Measurements from ENCODE around the gene STEAP1B.
A peak's percentile ranks its signal among the peaks of the same experiment; 100 is the strongest.
"Not testable (repeated sequence)": the region's sequence is repeated elsewhere in the genome, so short reads cannot be mapped to it uniquely, and the experiment has no call there.

STEAP1B gene

DNA sequence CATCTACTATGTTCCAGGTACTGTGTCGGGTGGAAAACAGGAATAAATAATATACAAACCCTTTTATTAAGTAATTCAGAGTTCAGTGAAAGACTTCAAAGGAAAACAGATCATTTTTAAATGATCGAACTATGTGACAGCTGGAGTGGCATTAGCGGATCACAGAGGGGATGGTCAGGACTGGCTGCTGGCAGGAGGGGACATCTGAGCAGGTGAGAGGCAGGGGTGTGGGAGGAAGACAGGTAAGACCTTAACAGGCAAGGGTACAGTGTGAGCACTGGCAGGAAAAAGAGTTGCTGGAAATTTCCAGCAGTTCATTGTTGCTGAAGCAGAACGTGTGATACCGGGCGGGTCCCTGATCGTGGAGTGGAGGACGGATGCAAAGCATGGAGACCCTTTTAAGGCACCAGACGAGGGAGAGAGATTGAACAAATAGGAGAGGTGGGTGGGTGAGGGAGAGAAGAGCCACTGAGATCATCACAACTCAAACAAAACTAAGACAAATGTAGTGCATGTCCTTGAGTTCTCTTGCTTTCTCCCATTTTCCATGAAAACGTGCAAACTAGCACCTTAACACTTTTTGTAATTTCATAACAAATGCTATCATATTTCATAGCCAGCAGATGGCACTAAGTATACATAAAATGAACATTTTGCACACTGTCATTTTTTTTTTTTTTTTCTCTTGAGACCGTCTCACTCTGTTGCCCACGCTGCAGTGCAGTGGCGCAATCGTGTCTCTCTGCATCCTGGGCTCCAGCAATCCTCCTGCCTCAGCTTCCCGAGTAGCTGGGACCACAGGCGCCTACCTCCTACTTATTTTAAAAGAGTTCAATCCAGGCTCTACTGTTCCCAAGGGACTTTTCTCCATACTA lies 23.7 kb upstream of the STEAP1B start:
- not testable (repeated sequence) for H3K9ac ChIP-seq, H3K4me3 ChIP-seq, H3K36me3 ChIP-seq, H3K4me1 ChIP-seq, H3K27ac ChIP-seq, H4K20me1 ChIP-seq, H3K27me3 ChIP-seq
- H3K4me2 ChIP-seq: peak overlapping the region; percentile 54
- peak; percentile 63 for TF ChIP-seq Cebpa-rat (IDR thresholded peaks at IDR 0.05)
- H3K9me3 ChIP-seq: peaks cover 29% of the 10 kb centered on the region

DNA sequence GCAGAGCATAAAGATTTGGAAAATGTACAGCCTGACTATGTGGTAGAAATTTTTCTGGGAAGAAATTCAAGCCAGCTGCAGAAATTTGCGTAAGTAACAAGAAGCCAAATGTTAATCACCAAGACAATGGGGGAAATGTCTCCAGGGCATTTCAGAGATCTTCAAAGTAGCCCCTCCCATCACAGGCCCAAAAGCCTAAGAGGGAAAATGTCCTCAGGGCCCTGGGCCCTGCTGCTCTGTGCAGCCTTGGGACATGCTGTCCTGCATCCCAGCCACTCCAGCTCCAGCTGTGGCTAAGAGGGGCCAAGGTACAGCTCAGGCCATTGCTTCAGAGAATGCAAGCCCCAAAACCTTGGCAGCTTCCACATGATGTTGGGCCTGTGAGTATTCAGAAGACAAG lies 19.6 kb upstream of the STEAP1B start:
- H3K4me2 ChIP-seq, H3K27ac ChIP-seq, H3K4me3 ChIP-seq, H3K36me3 ChIP-seq, H3K9ac ChIP-seq, H3K27me3 ChIP-seq, H4K20me1 ChIP-seq: not testable (repeated sequence)
- Histone ChIP-seq H3K4me1 (peaks cover 17% of the 10 kb centered on the region), H3K9me3 (peaks cover 15% of the 10 kb centered on the region)

DNA sequence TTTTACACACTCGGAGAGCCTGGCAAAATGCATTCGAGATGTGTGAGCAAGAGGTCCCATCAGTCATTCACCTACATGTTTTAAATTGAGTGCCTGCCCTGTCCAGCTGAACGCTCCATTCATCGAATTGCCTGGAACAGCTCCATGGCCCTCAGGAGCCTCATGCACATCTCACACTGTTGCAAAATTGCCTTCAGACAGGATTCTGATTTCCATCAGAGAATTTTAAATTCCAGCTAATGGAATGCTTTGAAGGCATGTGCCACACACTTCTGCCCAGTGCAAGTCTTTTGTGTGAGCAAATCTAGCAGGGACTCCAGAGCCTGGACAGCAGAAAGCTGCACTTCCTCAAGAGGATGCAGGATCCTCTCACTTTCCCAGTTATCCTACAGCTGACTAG lies 17.0 kb upstream of the STEAP1B start:
- not testable (repeated sequence) for H3K9ac ChIP-seq, H4K20me1 ChIP-seq, H3K27me3 ChIP-seq, H3K36me3 ChIP-seq, H3K27ac ChIP-seq, H3K4me3 ChIP-seq
- Histone ChIP-seq H3K4me1 (peaks cover 11% of the 10 kb centered on the region), H3K9me3 (peaks cover 15% of the 10 kb centered on the region), H3K4me2 (peak overlapping the region; percentile 40; the same call in 1 of the 2 replicates)

DNA sequence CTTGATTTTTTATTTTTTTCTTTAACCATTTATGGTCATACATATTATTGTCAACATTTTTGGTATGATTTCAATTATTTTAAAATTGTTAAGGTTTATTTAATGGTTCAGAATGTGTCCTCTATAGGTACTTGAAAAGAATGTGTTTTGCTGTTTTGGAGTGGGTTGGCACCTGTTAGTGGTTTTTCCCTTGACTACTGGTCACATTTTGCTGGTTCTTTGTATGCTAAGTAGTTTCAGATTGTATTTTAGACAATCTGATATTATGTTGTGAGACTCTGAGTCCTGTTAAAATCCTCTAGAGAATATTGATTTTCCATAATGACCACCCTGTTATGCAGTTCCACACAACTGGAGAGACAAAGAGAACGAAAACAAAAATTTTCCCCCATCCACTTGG lies 15.0 kb upstream of the STEAP1B start:
- H3K9me3 ChIP-seq, H3K4me3 ChIP-seq, H3K27ac ChIP-seq, H3K27me3 ChIP-seq, H3K36me3 ChIP-seq, H3K4me2 ChIP-seq, H4K20me1 ChIP-seq, H3K9ac ChIP-seq: not testable (repeated sequence)
- peaks cover 11% of the 10 kb centered on the region for H3K4me1 ChIP-seq

DNA sequence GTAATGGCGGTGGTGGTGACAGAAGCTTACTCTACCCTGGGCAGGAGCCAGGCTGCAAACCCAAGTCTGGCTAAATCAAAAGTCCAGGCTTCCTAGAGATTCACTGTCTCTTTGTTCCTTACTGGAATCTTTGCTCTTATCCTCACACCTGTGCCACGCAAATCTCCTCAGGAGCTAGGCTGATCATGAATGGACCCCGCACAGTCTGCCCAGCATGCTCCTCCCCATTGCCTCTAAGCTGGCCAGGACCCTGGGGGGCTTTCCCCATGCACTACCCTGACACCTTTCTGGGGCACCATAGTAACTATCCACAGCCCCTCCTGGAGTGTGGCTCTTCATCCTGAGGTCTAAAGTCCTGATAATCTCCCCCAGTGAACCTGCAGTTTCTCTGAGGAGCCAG lies 7.3 kb upstream of the STEAP1B start:
- not testable (repeated sequence) for H3K4me3 ChIP-seq

DNA sequence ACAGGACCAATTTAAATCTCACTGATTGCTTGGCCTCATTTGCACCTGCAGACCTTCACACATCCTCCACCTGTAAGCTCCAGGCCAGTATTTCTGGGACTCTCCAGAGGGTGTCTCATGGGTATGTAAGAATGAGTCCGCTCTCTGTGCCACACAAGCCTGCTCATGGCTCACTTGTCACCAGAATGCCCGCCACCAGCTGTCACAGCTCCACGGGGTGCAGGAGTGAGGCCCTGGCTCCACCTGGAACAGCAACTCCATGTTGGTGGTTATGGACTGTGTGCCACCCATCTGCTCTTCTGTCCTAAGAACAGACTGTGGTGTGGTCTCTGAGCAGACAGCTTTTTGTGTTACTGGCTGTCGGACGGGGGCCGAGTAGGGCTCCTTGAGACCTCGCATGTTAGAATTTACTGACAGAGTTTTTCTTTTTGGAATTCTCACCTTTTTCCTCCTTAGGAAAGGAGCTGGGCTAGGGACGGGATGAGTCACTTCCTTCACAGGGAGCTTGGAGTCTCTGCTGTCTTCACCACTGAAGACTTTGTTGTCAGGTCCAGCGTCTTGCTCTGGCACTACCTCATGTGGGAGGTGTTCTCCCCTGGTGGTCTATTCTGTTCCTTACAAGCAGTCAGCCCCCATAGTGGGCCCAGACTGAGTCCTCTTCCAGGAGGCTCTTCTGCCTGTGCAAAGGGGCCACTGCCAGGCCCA lies 6.5 kb upstream of the STEAP1B start:
- H3K4me3 ChIP-seq, H4K20me1 ChIP-seq, H3K4me2 ChIP-seq, H3K27ac ChIP-seq, H3K9me3 ChIP-seq, H3K9ac ChIP-seq, H3K4me1 ChIP-seq, H3K27me3 ChIP-seq, H3K36me3 ChIP-seq: not testable (repeated sequence)

More for the DNA sequence above, 7.3 kb upstream of the STEAP1B start:
- not testable (repeated sequence) for H3K4me1 ChIP-seq, H3K9ac ChIP-seq, H3K27me3 ChIP-seq, H4K20me1 ChIP-seq, H3K9me3 ChIP-seq, H3K27ac ChIP-seq, H3K36me3 ChIP-seq
- peak overlapping the region; percentile 30 for H3K4me2 ChIP-seq

DNA sequence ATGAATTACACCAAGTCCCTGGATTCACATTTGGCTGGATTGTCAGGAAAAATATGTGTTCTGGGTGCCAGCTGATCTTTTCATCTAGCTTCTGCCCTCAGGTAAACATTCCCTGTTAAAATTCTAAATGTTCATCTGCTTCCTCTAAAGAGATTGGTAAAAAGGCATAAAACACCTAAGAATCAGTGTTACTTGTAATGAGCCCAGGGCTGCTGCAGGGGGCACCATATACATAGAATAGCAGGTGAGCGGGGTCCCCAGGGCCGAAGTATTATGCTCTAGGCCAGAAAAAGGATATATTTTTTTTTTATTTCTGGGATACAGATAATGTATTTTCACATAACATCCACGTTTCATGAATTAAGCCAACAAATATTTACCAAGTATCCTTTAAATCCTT lies 4.5 kb upstream of the STEAP1B start:
- H3K4me1 ChIP-seq: not testable (repeated sequence)

DNA sequence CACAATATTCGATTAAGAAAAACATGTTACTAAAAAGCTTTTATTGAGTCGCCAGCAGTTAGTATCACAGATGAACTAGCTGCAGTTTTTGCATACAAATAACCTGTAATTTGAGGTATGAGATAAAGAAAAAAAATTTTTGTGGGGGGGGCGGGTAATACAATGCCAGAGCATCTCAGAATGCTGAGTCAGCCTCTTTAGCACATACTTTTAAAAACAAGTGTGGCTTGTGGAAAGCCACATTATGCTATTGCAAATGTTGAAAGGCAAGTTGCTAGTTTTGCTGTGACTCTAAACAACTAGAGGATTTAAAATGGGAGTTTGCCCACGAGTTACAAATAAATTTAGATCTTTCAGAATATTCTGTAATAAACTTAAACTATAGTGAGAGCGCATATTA lies 2.1 kb upstream of the STEAP1B start:
- not testable (repeated sequence) for H3K4me3 ChIP-seq, H3K27ac ChIP-seq, H3K9ac ChIP-seq, H3K36me3 ChIP-seq, H3K4me1 ChIP-seq, H3K4me2 ChIP-seq, H4K20me1 ChIP-seq, H3K9me3 ChIP-seq, H3K27me3 ChIP-seq

More for the DNA sequence above, 4.5 kb upstream of the STEAP1B start:
- H4K20me1 ChIP-seq, H3K4me2 ChIP-seq, H3K27ac ChIP-seq, H3K36me3 ChIP-seq, H3K27me3 ChIP-seq, H3K9ac ChIP-seq, H3K4me3 ChIP-seq, H3K9me3 ChIP-seq: not testable (repeated sequence)

DNA sequence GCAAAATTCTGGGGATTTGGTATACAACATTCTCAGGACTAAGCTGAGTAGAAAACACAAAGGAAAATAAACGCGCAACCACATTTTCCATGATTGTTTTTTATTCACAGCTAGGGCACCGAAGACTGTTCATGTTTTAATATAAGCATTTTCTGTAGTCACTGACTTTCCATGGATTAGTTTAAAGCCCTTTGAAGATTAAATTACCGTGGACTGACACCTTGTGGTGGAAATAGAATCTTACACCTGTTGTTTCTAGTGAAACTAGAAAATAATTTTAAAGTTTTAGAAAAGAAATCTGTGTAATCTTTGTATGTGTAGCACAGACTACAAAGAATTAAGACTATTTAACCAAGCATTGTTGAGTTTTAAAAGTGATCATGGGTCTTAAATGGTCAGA lies 1.3 kb upstream of the STEAP1B start:
- not testable (repeated sequence) for H3K9me3 ChIP-seq, H4K20me1 ChIP-seq, H3K27ac ChIP-seq, H3K9ac ChIP-seq, H3K4me1 ChIP-seq, H3K27me3 ChIP-seq, H3K4me2 ChIP-seq, H3K36me3 ChIP-seq, H3K4me3 ChIP-seq

DNA sequence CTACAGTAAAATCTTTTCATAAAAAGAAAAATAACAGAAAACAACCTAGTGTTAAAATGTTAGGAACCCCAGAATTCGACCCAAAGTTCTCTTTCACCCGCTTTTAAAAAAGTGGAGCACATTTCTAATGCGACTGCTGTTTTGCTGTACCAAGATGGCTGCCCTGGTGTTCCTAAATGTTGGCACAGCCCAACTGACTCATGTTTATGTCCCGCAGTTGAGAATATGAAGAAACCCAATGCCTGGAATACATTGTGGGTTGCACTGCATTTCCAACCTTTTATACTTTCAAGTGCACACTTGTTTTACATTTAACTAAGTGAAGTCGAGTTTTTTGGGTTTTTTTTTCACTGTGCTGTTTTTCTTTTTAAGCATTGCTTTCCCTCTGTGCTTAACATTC lies 944 bp downstream of the STEAP1B start:
- no peak for TF ChIP-seq Cebpa-rat (IDR thresholded peaks at IDR 0.05)
- H4K20me1 ChIP-seq: no peaks in the 10 kb centered on the region
- H3K9ac ChIP-seq: no peak overlapping the region
- no peak overlapping the region for H3K27ac ChIP-seq
- no peaks in the 10 kb centered on the region for H3K4me1 ChIP-seq
- H3K9me3 ChIP-seq: no peaks in the 10 kb centered on the region
- no peaks in the 10 kb centered on the region for H3K27me3 ChIP-seq
- no peak overlapping the region for H3K4me3 ChIP-seq
- no peaks in the 10 kb centered on the region for H3K36me3 ChIP-seq
- no peak overlapping the region; the same call in 1 of the 2 replicates for H3K4me2 ChIP-seq

DNA sequence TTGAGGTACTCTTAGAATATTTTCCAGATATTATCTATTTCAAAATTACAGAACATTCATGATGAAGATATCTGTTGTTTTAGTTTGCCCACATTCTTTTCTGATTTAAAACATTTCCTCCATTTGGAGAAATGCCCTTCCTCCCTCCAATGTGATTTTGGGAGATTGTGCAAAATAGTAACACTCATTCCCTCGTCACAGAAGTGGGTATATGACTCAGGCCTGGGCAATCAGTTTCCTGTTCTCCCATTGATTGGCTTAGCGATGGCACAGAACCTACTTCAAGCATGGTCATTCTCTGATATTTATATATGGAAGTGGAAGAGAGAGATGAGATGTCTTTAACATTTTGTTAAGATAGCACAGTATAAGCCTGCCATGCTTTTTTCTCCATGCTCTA lies 3.1 kb downstream of the STEAP1B start:
- not testable (repeated sequence) for H3K9ac ChIP-seq

DNA sequence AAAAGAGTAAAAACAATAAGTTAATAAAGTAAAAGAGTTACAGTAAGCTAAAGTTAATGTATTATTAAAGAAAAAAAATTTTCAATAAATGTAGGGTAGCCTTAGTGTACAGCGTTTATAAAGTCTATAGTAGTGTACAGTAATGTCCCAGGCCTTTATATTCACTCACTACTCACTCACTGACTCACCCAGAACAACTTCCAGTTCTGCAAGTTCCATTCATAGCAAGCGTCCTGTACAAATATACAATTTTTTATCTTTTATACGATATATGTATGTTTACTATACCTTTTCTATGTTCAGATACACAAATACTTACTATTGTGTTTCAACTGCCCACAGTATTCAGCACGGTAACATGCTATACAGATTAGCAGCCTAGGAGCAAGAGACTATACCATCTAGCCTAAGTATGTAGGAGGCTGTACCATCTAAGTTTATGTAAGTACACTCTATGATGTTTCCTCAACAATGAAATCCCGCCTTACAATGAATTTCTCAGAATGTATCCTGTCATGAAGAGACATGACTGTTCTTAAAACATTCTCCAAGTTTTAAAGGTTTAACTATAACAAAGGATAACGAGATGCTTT lies 3.6 kb downstream of the STEAP1B start:
- H3K4me1 ChIP-seq, H3K27me3 ChIP-seq, H3K9me3 ChIP-seq, H4K20me1 ChIP-seq, H3K36me3 ChIP-seq, H3K27ac ChIP-seq, H3K4me2 ChIP-seq, H3K4me3 ChIP-seq, H3K9ac ChIP-seq: not testable (repeated sequence)

More for the DNA sequence above, 3.1 kb downstream of the STEAP1B start:
- H3K4me1 ChIP-seq, H3K27me3 ChIP-seq, H3K4me3 ChIP-seq, H3K27ac ChIP-seq, H3K4me2 ChIP-seq, H3K9me3 ChIP-seq, H3K36me3 ChIP-seq, H4K20me1 ChIP-seq: not testable (repeated sequence)

DNA sequence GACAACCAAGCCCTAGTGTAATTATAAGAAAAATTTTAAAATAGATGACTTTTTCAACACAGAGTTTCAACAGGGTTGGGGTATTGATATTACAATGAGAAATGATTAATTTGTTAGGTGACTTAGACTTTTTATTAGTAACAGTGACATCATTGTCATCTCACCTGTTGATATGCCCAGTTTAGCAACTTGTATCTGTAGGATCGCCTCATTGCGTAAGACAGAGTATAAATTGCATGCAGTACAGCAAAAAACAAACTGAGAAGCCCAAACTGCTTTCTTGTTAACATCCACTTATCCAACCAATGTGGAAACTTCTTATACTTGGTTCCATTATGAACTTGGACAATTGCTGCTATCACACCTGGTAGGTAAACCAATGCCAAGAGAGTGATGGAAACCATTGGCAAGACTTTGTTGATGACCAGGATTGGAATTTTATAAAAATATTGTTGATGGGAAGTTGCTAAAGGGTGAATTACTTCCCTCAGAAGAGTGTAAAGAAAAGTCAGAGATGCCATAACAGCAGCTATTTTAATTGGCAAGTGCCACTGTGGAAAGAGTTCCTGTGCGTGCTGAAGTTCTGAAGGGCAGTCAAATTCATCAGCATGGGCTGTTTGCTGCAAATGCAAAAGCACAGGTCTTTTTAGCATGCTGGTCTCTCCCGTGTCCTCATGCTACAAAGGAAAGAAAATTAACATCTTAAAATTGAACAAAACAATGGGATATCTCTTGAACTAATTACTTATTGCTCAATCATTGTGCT lies 6.6 kb downstream of the STEAP1B start:
- H3K4me1 ChIP-seq: peaks cover 10% of the 10 kb centered on the region
- H4K20me1 ChIP-seq, H3K4me2 ChIP-seq, H3K4me3 ChIP-seq, H3K27me3 ChIP-seq, H3K36me3 ChIP-seq, H3K27ac ChIP-seq, H3K9me3 ChIP-seq, H3K9ac ChIP-seq: not testable (repeated sequence)
